Measurements from ENCODE around the gene JSRP1.

DNA sequence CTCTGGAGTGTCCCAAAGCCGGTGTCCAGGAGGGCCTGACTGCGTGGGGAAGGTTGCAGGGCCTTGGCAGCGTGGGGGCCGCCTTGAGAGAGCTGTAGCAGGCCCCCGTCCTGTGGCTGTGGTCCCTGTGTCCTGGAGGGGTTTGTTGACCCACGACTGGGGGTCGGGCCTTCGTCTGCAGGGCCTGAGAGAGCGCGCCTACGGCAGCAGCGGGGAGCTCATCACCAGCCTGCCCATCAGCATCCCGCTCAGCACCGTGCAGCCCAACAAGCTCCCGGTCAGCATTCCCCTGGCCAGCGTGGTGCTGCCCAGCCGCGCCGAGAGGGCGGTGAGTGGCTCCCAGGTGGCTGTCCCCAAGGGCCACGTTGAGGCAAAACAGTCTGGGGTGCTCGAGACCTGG is 38.6 kb downstream of the JSRP1 start:
- TF ChIP-seq, protein P1, sequence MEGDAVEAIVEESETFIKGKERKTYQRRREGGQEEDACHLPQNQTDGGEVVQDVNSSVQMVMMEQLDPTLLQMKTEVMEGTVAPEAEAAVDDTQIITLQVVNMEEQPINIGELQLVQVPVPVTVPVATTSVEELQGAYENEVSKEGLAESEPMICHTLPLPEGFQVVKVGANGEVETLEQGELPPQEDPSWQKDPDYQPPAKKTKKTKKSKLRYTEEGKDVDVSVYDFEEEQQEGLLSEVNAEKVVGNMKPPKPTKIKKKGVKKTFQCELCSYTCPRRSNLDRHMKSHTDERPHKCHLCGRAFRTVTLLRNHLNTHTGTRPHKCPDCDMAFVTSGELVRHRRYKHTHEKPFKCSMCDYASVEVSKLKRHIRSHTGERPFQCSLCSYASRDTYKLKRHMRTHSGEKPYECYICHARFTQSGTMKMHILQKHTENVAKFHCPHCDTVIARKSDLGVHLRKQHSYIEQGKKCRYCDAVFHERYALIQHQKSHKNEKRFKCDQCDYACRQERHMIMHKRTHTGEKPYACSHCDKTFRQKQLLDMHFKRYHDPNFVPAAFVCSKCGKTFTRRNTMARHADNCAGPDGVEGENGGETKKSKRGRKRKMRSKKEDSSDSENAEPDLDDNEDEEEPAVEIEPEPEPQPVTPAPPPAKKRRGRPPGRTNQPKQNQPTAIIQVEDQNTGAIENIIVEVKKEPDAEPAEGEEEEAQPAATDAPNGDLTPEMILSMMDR (IDR thresholded peaks at IDR 0.05; ENCODE audit: low read length): no peak
- TF ChIP-seq EZH2 (IDR thresholded peaks at IDR 0.05; ENCODE audit: borderline replicate concordance, low read length): no peak

Measured in OCI-LY1 (cell line).